GM12892 (cell line): Measurements from ENCODE around the gene CLDN15.

Experiments used
- POLR2A ChIP-seq: IDR thresholded peaks from 2 replicates; pipeline ENCODE4 v1.6.1; 2011; ENCODE audit warnings: low read depth, low read length, control low read depth
- POLR2AphosphoS5 ChIP-seq: IDR thresholded peaks from 2 replicates; pipeline ENCODE4 v1.6.1; 2011; ENCODE audit warnings: low read depth, low read length, control low read depth

DNA sequence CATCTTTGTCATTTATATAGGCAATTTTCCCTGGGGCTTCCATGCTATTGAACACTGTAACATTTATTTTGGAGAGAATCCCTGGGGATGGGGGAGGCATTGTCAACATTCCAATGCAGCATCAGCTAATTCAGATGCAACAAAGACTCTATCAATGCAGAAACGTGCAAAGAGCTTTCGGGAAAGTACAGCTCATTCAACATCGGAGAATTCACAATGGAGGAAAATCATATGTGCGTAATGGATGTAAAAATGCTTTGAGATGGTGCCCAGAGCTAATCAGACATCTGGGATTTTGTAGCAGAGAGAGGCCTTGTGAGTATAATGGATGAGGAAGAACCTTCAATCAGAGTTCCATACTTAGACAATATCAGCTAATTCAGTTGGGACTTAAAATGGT lies 35.6 kb upstream of the CLDN15 start:
- TF ChIP-seq POLR2A (no peak), POLR2AphosphoS5 (no peak)
